Endothelial cell (in vitro differentiated cells): Measurements from ENCODE around the gene TMPRSS13. TPM values are rescaled to one million over a fixed set of nuclear protein-coding genes. Genes with fewer than 3 reads are reported as not detected.

Experiments used
- DNase-seq: peaks from one replicate; pipeline ENCODE4 v3.0.0; 2021; ENCODE audit warnings: low spot score
- H3K27ac Mint-ChIP-seq: one replicate; pipeline ENCODE4 v1.8.0; 2021; ENCODE audit warnings: mixed read lengths, inconsistent platforms; ENCODE audit not compliant: unreplicated experiment
- H3K27me3 Mint-ChIP-seq: one replicate; pipeline ENCODE4 v1.8.0; 2021; ENCODE audit warnings: mild to moderate bottlenecking, moderate library complexity, mixed read lengths, inconsistent platforms; ENCODE audit not compliant: unreplicated experiment
- H3K36me3 Mint-ChIP-seq: one replicate; pipeline ENCODE4 v1.8.0; 2021; ENCODE audit warnings: mild to moderate bottlenecking, low read depth, mixed read lengths, inconsistent platforms; ENCODE audit not compliant: unreplicated experiment
- H3K4me1 Mint-ChIP-seq: one replicate; pipeline ENCODE4 v1.8.0; 2021; ENCODE audit warnings: mild to moderate bottlenecking, mixed read lengths, inconsistent platforms; ENCODE audit not compliant: unreplicated experiment
- H3K4me3 Mint-ChIP-seq: one replicate; pipeline ENCODE4 v1.8.0; 2021; ENCODE audit warnings: mild to moderate bottlenecking, mixed read lengths, inconsistent platforms; ENCODE audit not compliant: unreplicated experiment
- H3K9me3 Mint-ChIP-seq: one replicate; pipeline ENCODE4 v1.8.0; 2021; ENCODE audit warnings: mixed read lengths, inconsistent platforms; ENCODE audit not compliant: unreplicated experiment
- CTCF ChIP-seq: fragments of 200-600 bp; sonication (generic); IDR thresholded peaks from one replicate; pipeline ENCODE4 v1.5.0; 2021; ENCODE audit warnings: antibody characterized with exemption; ENCODE audit not compliant: unreplicated experiment
- total RNA-seq: library from RNA; stranded (reverse); fragmentation: NEBNext Ultra II Directional; extraction: Animal tissue kit (Norgen Biotek cat#: 25700); gene quantifications from one replicate; pipeline ENCODE4 v1.2.1, GENCODE V29; 2021; ENCODE audit not compliant: unreplicated experiment

The TMPRSS13 gene
- total RNA-seq, 1 donor from 2014 or later, result 1.8 TPM

- no peak for TF ChIP-seq CTCF
Observed at GRCh38 chr11:117855186-117855845, 73.9 kb downstream of the TMPRSS13 start.

GRCh38 chr11:117852309-117852708 is 76.9 kb downstream of the TMPRSS13 start:
- no peak for DNase-seq
- Mint-ChIP-seq H3K27me3 (peaks cover 3% of the 10 kb centered on the region), H3K36me3 (no peaks in the 10 kb centered on the region), H3K9me3 (no peaks in the 10 kb centered on the region), H3K4me3 (no peak overlapping the region), H3K27ac (no peak overlapping the region), H3K4me1 (peaks cover 9% of the 10 kb centered on the region)
- TF ChIP-seq CTCF, result no peak

More at GRCh38 chr11:117855186-117855845, 73.9 kb downstream of the TMPRSS13 start:
- H3K27me3 Mint-ChIP-seq, result peaks cover 7% of the 10 kb centered on the region
- no peaks in the 10 kb centered on the region for H3K9me3 Mint-ChIP-seq
- peaks cover 5% of the 10 kb centered on the region for H3K4me1 Mint-ChIP-seq
- H3K27ac Mint-ChIP-seq, result no peak overlapping the region
- no peak for DNase-seq
- H3K4me3 Mint-ChIP-seq, result no peak overlapping the region
- H3K36me3 Mint-ChIP-seq, result no peaks in the 10 kb centered on the region

GRCh38 chr11:117851852-117852251 is 77.3 kb downstream of the TMPRSS13 start:
- H3K9me3 Mint-ChIP-seq, result no peaks in the 10 kb centered on the region
- peaks cover 2% of the 10 kb centered on the region for H3K27me3 Mint-ChIP-seq
- TF ChIP-seq CTCF, result no peak
- no peak overlapping the region for H3K27ac Mint-ChIP-seq
- H3K4me3 Mint-ChIP-seq, result no peak overlapping the region
- DNase-seq, result no peak
- no peaks in the 10 kb centered on the region for H3K36me3 Mint-ChIP-seq
- peaks cover 9% of the 10 kb centered on the region for H3K4me1 Mint-ChIP-seq

- no peaks in the 10 kb centered on the region for H3K36me3 Mint-ChIP-seq
- no peaks in the 10 kb centered on the region for H3K9me3 Mint-ChIP-seq
- no peak for TF ChIP-seq CTCF
- no peak for DNase-seq
- H3K4me3 Mint-ChIP-seq, result no peak overlapping the region
- peaks cover 9% of the 10 kb centered on the region for H3K4me1 Mint-ChIP-seq
- H3K27me3 Mint-ChIP-seq, result peaks cover 2% of the 10 kb centered on the region
- no peak overlapping the region for H3K27ac Mint-ChIP-seq
Observed at GRCh38 chr11:117851106-117851505, 78.1 kb downstream of the TMPRSS13 start.

Other genes with a start within 250 kb of the TMPRSS13 start
- gene DSCAML1, start 132.2 kb downstream of the TMPRSS13 start, total RNA-seq, result 3.8 TPM
- not detected for gene FXYD2, start 104.7 kb downstream of the TMPRSS13 start, total RNA-seq
- gene FXYD6, start 52.7 kb downstream of the TMPRSS13 start, total RNA-seq, result 18.1 TPM
- gene IL10RA, start 57.0 kb upstream of the TMPRSS13 start, total RNA-seq, result 0.82 TPM
- not detected for gene TMPRSS4, start 147.7 kb upstream of the TMPRSS13 start, total RNA-seq
- not detected for gene SMIM35, start 157.6 kb upstream of the TMPRSS13 start, total RNA-seq
- 3.1 TPM for gene SCN4B, start 223.4 kb upstream of the TMPRSS13 start, total RNA-seq
- gene SCN2B, start 247.2 kb upstream of the TMPRSS13 start, total RNA-seq, result not detected